Measurements from ENCODE around the gene SYAP1.

DNA sequence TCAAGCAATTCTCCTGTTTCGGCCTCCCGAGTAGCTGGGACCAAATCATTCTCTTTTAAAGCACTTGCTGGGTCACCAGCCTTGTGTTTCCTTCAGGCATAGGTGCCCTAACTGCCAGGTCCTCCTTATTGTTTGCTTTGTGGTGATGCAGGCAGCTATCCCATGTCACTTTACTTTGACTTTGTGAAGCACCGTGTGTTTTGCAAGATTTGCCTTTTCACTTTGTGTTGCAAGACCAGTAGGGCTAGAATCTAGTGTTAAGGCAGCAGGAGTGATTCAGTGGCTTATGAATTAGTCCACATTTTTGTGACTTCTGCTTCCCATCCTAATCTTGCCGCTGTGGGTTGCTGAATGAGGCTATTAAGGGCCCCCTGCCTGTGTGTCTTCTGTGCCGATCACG, 20.2 kb downstream of the SYAP1 start:
- TF ChIP-seq, protein P1, sequence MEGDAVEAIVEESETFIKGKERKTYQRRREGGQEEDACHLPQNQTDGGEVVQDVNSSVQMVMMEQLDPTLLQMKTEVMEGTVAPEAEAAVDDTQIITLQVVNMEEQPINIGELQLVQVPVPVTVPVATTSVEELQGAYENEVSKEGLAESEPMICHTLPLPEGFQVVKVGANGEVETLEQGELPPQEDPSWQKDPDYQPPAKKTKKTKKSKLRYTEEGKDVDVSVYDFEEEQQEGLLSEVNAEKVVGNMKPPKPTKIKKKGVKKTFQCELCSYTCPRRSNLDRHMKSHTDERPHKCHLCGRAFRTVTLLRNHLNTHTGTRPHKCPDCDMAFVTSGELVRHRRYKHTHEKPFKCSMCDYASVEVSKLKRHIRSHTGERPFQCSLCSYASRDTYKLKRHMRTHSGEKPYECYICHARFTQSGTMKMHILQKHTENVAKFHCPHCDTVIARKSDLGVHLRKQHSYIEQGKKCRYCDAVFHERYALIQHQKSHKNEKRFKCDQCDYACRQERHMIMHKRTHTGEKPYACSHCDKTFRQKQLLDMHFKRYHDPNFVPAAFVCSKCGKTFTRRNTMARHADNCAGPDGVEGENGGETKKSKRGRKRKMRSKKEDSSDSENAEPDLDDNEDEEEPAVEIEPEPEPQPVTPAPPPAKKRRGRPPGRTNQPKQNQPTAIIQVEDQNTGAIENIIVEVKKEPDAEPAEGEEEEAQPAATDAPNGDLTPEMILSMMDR (optimal IDR thresholded peaks at IDR 0.05 in 1 of 3, IDR thresholded peaks at IDR 0.05 in 1 of 3, conservative IDR thresholded peaks at IDR 0.05 in 1 of 3; ENCODE audit: extremely low read depth in 1 of 3, insufficient read depth in 2 of 3, low read length in 3 of 3), result no peak
- TF ChIP-seq EZH2 (IDR thresholded peaks at IDR 0.05; ENCODE audit: low read length), result no peak

All from keratinocyte (primary cell).